Brain pericyte (primary cell): Measurements from ENCODE around the gene TRIM3.

ENCODE experiments used
- DNase-seq: peaks from one replicate; pipeline ENCODE4 v3.0.0-alpha.2; 2012; ENCODE audit warnings: low read depth, low spot score

The TRIM3 gene

DNA sequence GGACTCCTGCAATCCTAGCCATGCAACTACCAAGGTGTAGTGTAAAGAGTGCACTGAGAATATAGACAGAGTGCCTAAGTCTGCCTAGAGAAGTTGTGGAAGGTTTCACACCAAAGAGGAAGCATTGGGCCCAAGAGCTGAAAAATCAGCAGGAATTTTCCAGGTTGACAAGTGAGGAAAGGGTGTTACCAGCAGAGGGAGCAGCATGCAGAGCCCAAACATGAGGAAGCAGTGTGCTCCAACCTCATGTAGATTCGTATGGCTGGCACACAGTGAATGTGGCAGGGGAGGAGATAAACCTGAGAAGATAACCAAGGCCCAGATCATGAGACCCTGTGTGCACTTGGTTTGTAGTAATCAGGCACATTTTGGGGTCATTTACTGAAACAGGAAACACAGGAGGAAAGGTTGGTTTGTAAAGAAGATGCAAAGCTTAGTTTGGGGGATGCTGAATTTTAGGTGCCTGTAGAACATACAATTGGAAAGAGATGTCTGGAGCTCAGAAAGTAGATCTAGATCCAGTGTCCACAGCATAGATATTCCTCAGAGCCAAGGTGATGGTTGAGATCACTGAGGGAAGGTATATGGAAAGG is 34.7 kb downstream of the TRIM3 start:
- DNase-seq = no peak

DNA sequence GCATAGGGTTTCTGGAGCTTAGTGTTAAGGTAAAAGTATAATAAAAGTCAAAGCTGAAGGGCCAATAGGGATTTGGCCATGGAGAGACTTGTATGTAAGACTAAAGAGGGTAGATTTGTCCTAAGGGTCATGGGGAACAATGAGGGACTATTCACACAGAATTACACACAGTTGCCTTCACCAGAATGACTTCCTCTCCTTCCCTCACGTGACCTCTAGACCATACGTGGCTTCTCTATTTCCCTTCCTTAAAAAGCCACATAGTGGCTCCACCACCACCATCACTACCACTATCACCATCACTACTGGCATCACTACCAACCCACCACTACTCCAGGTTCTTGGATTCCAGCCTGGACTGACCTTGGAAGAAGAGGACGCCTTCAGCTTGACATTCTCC is 35.7 kb downstream of the TRIM3 start:
- DNase-seq = no peak

DNA sequence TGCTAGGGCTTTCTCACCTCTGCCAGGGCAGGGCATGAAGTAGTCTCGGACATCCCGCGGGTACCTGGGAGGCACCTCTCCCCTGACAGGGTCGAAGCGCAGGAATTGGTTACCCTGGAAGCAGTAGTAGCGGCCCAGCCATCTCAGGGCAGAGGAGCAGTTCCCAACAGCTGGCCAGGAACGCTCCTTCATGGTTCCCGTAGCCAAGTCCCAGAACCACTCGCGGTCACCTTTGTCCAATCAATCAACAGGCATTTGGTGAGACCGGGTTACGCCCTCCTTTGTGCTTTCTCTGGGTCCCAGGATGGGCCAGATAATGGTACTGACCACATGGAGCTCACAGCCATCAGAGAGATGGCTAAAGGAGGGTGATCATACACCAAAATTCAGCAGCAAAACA is 36.3 kb downstream of the TRIM3 start:
- no peak for DNase-seq

GRCh38 chr11:6433998-6434660 is 39.6 kb downstream of the TRIM3 start:
- DNase-seq = no peak

GRCh38 chr11:6431861-6432260 is 41.9 kb downstream of the TRIM3 start:
- DNase-seq = no peak

GRCh38 chr11:6427516-6427915 is 46.2 kb downstream of the TRIM3 start:
- no peak for DNase-seq

DNA sequence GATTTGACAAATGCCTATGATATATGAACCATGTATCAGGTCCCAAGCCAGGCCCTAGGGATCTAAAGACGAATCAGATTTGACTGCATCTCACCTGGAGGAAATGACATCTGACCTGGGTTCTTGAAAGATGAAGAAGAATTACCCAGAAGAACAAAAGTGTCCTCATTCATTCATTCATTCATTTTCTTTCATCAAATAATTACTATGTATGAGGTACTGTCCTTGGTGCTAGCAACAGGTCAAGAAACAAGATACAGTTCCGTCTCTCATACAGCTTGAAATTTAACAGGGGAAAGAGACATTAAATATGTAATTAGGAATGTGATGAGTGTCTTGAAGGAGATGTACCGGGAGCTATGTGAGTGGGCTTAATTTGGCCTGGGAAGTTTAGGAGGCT is 53.1 kb downstream of the TRIM3 start:
- DNase-seq = no peak

DNA sequence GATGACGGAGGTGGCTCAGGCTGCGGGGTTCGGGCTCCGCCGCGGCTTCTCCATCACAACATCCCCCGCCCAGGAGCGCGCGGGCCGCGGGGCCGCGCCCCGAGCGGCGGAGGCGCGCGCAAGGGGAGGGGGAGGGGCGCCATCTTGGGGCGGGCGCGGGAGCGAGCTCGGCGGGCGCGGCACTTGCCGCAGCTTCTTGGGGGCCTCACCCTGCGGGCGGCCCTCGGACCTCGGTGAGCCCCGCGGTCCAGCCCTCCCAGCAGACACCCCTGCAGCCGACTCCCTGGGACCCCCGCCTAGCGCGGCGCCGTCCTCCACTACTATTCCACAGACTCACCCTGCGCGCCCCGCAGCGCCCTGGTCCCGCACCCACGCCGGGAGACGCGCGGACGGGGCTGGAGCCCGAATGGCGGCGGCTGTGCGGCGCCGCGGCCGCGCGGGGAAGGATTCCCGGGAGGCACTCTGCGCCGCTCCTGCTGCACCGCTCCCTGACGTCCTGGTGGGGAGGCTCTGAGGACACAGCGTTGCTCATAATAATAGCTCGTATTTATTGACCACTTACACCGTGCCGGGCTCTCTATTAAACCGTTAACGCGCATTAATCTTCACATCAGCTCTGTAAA is 54.6 kb downstream of the TRIM3 start, which contains the start of gene APBB1:
TSS of gene APBB1 (minus strand) at position 86 of the 623 bp plus-strand sequence. CDS start 7,747 bp downstream, outside the sequence.
- no peak for DNase-seq

- DNase-seq = no peak
These were observed 55.2 kb downstream of the TRIM3 start for GRCh38 chr11:6418557-6419008.

- DNase-seq = no peak
These were observed 55.7 kb downstream of the TRIM3 start for GRCh38 chr11:6417907-6418556.

DNA sequence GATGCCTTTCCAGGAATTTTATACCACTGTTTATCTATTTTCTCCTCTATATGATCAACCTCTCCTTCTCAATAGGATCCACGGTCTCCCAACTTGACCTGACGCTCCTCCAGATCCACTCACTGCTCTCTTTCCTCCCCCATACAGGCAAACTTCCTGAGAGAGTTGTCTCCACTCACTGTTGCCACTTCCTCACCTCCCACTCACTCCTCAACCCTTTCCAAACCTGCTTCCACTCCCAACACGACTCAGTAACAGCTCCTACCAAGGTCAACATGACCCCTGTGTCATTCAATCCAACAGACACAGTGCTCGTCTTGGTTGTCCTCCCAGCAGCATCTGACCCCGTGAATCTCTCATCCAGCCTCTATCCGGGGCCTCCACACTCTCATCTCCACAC is 57.9 kb downstream of the TRIM3 start:
- DNase-seq = no peak

DNA sequence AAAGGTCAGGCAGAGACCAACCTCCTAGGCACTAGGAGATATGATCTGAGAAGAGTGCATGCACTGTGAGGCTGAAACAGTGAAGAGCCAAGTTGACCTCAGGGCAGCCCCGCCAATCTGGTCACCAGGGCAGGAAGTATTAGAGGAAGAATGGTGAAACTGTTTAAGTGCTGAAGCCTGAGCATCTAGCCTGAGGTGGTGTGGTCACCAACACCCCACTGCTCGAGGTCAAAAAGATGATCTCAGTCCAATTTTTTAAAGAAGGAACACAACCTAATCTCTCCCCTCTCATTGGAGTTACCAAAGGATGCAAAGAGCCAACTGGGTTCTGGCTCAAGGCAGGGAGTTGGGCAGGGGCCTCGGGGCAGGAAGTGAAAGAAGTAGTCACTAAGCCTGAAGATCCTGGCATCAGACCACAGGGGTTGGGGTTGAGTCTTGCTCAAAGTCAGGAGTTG is 58.8 kb downstream of the TRIM3 start:
- no peak for DNase-seq

DNA sequence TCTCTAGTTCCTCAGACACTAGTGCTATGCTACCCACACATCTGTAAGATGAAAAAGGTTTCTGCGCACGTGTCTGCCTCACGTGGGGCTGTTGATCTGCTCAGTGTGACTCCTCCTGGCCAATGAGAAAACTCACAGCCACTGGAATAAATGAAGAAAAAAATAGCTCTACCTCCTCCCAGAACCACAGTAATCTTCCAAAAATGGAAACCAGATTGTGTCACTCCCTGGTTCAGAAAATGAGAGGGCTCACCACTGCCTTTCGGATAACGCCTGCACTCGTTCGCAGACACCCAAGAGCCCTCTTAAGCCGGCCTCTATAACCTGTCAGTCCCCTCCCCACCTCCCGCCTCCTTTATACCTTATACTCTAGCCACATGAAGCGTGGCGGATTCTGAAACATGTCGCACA is 59.9 kb downstream of the TRIM3 start:
- DNase-seq = no peak

DNA sequence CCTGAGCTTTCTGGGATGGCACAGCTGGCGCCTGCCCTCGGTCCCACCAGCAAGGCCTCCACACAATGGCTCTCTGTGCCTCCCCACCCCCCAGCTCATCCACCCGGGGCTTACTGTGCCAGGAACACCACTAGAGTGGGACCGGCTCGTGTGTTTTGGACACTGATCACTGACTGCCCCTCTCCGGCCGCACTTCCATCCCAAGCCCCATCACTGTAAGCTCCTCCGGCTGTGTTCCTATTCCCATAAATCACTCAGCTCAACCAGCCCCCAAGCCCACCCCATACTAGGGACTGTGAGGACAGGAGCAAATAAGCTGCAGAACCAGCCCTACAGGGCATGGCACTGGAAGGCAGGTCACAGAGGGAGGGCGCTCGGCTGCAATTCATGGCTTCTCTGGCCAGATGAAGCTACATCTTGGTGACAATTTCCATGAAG is 62.1 kb downstream of the TRIM3 start:
- DNase-seq = no peak

GRCh38 chr11:6410695-6411430 is 62.9 kb downstream of the TRIM3 start:
- no peak for DNase-seq

GRCh38 chr11:6406370-6406769 is 67.4 kb downstream of the TRIM3 start:
- DNase-seq = no peak

GRCh38 chr11:6405846-6406245 is 67.9 kb downstream of the TRIM3 start:
- no peak for DNase-seq

- no peak for DNase-seq
These were observed 68.6 kb downstream of the TRIM3 start for GRCh38 chr11:6405052-6405667.

- DNase-seq = no peak
These were observed 69.2 kb downstream of the TRIM3 start for GRCh38 chr11:6404342-6405051.

- DNase-seq = no peak
These were observed 70.2 kb downstream of the TRIM3 start for GRCh38 chr11:6403539-6403938.

DNA sequence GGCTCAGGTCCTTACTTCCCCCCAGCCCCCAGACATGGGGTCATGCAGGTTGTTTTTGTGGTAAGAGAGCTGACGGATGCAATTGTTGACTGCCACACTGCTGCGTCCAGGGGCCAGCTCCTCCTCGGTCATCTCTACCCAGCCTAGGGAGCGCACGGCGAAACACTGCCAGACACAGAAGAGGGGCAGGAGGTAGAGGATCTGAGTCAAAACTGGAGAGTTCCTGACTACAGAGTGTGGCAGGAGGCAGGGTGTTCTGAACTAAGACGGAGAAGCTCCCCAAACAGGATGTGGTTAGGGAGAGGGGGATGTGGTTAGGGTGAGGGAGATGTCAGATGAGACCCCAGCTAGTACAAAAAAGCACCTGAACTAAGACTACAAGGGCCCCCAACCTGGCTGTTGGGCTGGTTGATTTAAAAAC is 71.2 kb downstream of the TRIM3 start:
- DNase-seq = no peak
